Measurements from ENCODE around the gene MT1F. TPM values are rescaled to one million over a fixed set of nuclear protein-coding genes. Genes with fewer than 3 reads are reported as not detected.
"Not testable (repeated sequence)": the region's sequence is repeated elsewhere in the genome, so short reads cannot be mapped to it uniquely, and the experiment has no call there.

Gene MT1F
- total RNA-seq, 1 donor = 3.3 TPM

- peaks cover 15% of the 10 kb centered on the region for H3K4me1 ChIP-seq (ENCODE audit: insufficient read depth, low read length)
- H3K4me3 ChIP-seq (ENCODE audit: low read length) = no peak overlapping the region
- no peaks in the 10 kb centered on the region for H3K9me3 ChIP-seq (ENCODE audit: low read depth, low read length)
- H3K27me3 ChIP-seq (ENCODE audit: insufficient read depth, low read length) = peaks cover 63% of the 10 kb centered on the region
Measured at GRCh38 chr16:56647641-56648431, 9.9 kb upstream of the MT1F start.

- H3K27me3 ChIP-seq (ENCODE audit: insufficient read depth, low read length) = peaks cover 50% of the 10 kb centered on the region
- no peak overlapping the region for H3K4me3 ChIP-seq (ENCODE audit: low read length)
- peaks cover under 1% of the 10 kb centered on the region for H3K4me1 ChIP-seq (ENCODE audit: insufficient read depth, low read length)
- no peaks in the 10 kb centered on the region for H3K9me3 ChIP-seq (ENCODE audit: low read depth, low read length)
Measured at GRCh38 chr16:56649271-56649670, 8.5 kb upstream of the MT1F start.

- Histone ChIP-seq H3K4me1 (ENCODE audit: insufficient read depth, low read length) (no peaks in the 10 kb centered on the region), H3K27me3 (ENCODE audit: insufficient read depth, low read length) (peaks cover 45% of the 10 kb centered on the region), H3K9me3 (ENCODE audit: low read depth, low read length) (no peaks in the 10 kb centered on the region), H3K4me3 (ENCODE audit: low read length) (no peak overlapping the region)
Measured at GRCh38 chr16:56649820-56650219, 7.9 kb upstream of the MT1F start.

- H3K27me3 ChIP-seq (ENCODE audit: insufficient read depth, low read length) = peaks cover 31% of the 10 kb centered on the region
- no peak within 1 kb of the TSS for H3K4me3 ChIP-seq (ENCODE audit: low read length)
- H3K9me3 ChIP-seq (ENCODE audit: low read depth, low read length) = no peaks in the 10 kb centered on the region
- H3K4me1 ChIP-seq (ENCODE audit: insufficient read depth, low read length) = no peaks in the 10 kb centered on the region
Measured at GRCh38 chr16:56651586-56651985, 6.2 kb upstream of the MT1F start, which contains the start of gene MT1B. Gene MT1B (plus strand): TSS chr16:56651886. CDS start chr16:56651954, 68 bp downstream.

GRCh38 chr16:56652600-56652999, 5.2 kb upstream of the MT1F start:
- H3K4me1 ChIP-seq (ENCODE audit: insufficient read depth, low read length) = peaks cover 4% of the 10 kb centered on the region

GRCh38 chr16:56653218-56653617, 4.5 kb upstream of the MT1F start:
- H3K9me3 ChIP-seq (ENCODE audit: low read depth, low read length) = no peaks in the 10 kb centered on the region
- H3K4me1 ChIP-seq (ENCODE audit: insufficient read depth, low read length) = peaks cover 8% of the 10 kb centered on the region
- no peak overlapping the region for H3K4me3 ChIP-seq (ENCODE audit: low read length)
- H3K27me3 ChIP-seq (ENCODE audit: insufficient read depth, low read length) = peaks cover 18% of the 10 kb centered on the region

More at GRCh38 chr16:56652600-56652999, 5.2 kb upstream of the MT1F start:
- Histone ChIP-seq H3K4me3 (ENCODE audit: low read length) (no peak overlapping the region), H3K27me3 (ENCODE audit: insufficient read depth, low read length) (peaks cover 24% of the 10 kb centered on the region), H3K9me3 (ENCODE audit: low read depth, low read length) (no peaks in the 10 kb centered on the region)

GRCh38 chr16:56658327-56658875, 642 bp downstream of the MT1F start:
- Histone ChIP-seq H3K27me3 (ENCODE audit: insufficient read depth, low read length) (peaks cover 13% of the 10 kb centered on the region), H3K9me3 (ENCODE audit: low read depth, low read length) (no peaks in the 10 kb centered on the region), H3K4me3 (ENCODE audit: low read length) (peak overlapping the region; percentile 56), H3K4me1 (ENCODE audit: insufficient read depth, low read length) (peaks cover 17% of the 10 kb centered on the region)

- Histone ChIP-seq H3K27me3 (ENCODE audit: insufficient read depth, low read length) (peaks cover 52% of the 10 kb centered on the region), H3K4me3 (ENCODE audit: low read length) (peak overlapping the region; percentile 19)
Measured at GRCh38 chr16:56662357-56663354, 4.9 kb downstream of the MT1F start.

GRCh38 chr16:56664506-56664905, 6.7 kb downstream of the MT1F start:
- Histone ChIP-seq H3K4me3 (ENCODE audit: low read length) (no peak overlapping the region), H3K4me1 (ENCODE audit: insufficient read depth, low read length) (peaks cover 4% of the 10 kb centered on the region), H3K9me3 (ENCODE audit: low read depth, low read length) (no peaks in the 10 kb centered on the region), H3K27me3 (ENCODE audit: insufficient read depth, low read length) (peaks cover 70% of the 10 kb centered on the region)

More at GRCh38 chr16:56662357-56663354, 4.9 kb downstream of the MT1F start:
- Histone ChIP-seq H3K9me3 (ENCODE audit: low read depth, low read length) (no peaks in the 10 kb centered on the region), H3K4me1 (ENCODE audit: insufficient read depth, low read length) (peaks cover 14% of the 10 kb centered on the region)

- H3K4me3 ChIP-seq (ENCODE audit: low read length); H3K4me1 ChIP-seq (ENCODE audit: insufficient read depth, low read length); H3K9me3 ChIP-seq (ENCODE audit: low read depth, low read length): not testable (repeated sequence)
- H3K27me3 ChIP-seq (ENCODE audit: insufficient read depth, low read length) = peaks cover 81% of the 10 kb centered on the region
Measured at GRCh38 chr16:56665286-56666261, 7.8 kb downstream of the MT1F start.

- Histone ChIP-seq H3K4me1 (ENCODE audit: insufficient read depth, low read length) (no peaks in the 10 kb centered on the region), H3K4me3 (ENCODE audit: low read length) (no peak within 1 kb of the TSS), H3K9me3 (ENCODE audit: low read depth, low read length) (no peaks in the 10 kb centered on the region), H3K27me3 (ENCODE audit: insufficient read depth, low read length) (peaks cover 93% of the 10 kb centered on the region)
Measured at GRCh38 chr16:56667581-56668571, 10.1 kb downstream of the MT1F start, which contains the start of gene MT1G. Gene MT1G (minus strand): TSS chr16:56668065. CDS start chr16:56667993, 72 bp downstream.

GRCh38 chr16:56669005-56669839, 11.5 kb downstream of the MT1F start, which contains the start of gene MT1H:
Gene MT1H (plus strand): TSS chr16:56669814. CDS start chr16:56669885, 71 bp downstream.
- Histone ChIP-seq H3K27me3 (ENCODE audit: insufficient read depth, low read length) (peaks cover 93% of the 10 kb centered on the region), H3K4me1 (ENCODE audit: insufficient read depth, low read length) (no peaks in the 10 kb centered on the region), H3K4me3 (ENCODE audit: low read length) (no peak within 1 kb of the TSS), H3K9me3 (ENCODE audit: low read depth, low read length) (no peaks in the 10 kb centered on the region)
